NCI-H128 (cell line): Measurements from ENCODE around the gene FBXO3.
A peak's percentile ranks its signal among the peaks of the same experiment; 100 is the strongest.
"Not testable (repeated sequence)": the region's sequence is repeated elsewhere in the genome, so short reads cannot be mapped to it uniquely, and the experiment has no call there.

Experiments used
- DNase-seq: peaks from one replicate; lab custom pipeline; 2025; ENCODE audit not compliant: unreplicated experiment; lab: John Stamatoyannopoulos, UW

The FBXO3 gene, protein sequence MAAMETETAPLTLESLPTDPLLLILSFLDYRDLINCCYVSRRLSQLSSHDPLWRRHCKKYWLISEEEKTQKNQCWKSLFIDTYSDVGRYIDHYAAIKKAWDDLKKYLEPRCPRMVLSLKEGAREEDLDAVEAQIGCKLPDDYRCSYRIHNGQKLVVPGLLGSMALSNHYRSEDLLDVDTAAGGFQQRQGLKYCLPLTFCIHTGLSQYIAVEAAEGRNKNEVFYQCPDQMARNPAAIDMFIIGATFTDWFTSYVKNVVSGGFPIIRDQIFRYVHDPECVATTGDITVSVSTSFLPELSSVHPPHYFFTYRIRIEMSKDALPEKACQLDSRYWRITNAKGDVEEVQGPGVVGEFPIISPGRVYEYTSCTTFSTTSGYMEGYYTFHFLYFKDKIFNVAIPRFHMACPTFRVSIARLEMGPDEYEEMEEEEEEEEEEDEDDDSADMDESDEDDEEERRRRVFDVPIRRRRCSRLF

DNA sequence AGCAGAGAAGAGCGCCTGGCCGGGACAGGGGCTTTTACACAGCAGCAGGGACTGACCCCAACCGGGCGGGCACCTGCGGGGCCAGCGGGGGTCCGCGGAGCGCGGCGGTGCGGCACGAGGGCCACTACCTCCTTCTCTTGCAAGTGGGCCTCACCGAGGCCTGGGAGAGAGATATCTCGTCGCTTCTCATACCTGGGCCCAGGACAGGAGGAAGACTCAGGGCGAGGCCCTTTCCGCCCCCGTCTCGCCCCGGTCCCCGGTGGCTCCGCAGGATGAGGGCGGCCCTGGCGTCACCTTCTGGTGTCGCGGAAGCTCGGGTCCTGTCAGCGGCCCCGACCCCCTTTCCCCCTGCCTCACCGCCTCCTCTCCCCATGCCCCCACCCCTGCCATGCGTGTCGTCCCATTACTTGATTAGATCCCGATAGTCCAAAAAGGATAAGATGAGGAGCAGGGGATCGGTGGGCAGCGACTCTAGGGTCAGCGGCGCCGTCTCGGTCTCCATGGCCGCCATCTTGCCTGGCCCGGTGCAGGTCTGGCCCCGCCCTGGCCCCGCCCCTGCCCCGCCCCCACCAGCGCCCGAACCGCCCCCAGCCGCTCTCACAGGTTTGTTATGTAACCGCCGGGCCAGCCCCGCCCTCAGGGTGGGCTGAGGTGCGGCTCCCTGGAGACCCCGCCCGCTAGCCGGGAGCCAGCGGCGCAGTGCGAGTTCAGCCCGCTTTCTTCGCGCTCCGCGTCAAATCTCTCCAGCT lies at the start of gene FBXO3:
Gene FBXO3, minus strand, starts transcription at position 534 of the 749 bp plus-strand sequence. Its CDS starts 23 bp downstream, at position 511.
- peak; percentile 69 for DNase-seq

DNA sequence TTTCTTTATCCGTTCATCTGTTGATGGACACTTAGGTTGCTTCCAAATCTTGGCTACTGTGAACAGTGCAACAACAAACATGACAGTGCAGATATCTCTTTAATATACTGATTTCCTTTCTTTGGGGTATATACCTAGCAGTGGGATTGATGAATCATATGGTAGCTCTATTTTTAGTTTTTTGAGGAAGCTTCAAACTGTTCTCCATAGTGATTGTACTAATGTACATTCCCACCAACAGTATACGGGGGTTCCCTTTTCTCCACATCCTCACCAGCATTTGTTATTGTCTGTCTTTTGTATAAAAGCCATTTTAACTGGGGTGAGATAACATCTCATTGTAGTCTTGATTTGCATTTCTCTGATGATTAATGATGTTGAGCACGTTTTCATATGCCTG lies 48.7 kb upstream of the FBXO3 start:
- DNase-seq, result not testable (repeated sequence)

DNA sequence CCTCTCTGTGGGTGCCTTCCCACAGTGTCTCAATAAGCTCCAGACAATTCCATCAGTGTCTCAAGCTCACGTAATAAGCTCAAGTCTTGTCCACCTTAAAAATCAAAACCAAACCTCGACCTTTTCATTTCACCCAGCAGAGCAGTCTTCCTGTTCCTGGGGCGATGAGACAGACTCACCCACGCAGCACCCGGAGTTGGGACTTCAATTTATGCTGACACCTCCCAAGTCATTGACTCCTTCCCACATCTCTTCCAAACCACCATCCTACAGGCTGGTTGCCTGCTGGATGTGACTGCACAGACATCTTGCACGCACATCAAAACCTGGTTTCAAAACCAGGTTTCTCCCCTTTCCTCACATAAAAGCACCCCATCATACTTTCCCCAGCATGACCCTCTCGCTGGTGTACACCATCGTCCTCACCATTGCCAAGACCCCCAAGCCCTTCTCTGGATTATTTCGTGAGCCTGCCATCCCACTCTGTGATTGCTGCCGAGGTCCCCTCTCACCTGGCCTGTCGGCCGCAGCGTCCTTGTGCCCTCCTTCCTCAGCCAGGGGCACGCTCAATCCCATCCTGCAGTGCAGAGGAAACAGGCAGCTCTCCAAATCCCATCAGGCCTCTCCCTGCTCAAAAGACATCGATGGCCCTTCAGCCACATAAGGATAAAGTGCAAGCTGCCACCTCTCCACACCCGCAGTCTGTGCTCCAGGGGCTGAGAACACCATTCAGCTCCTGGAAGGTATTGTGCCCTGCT lies 45.1 kb upstream of the FBXO3 start:
- no peak for DNase-seq

DNA sequence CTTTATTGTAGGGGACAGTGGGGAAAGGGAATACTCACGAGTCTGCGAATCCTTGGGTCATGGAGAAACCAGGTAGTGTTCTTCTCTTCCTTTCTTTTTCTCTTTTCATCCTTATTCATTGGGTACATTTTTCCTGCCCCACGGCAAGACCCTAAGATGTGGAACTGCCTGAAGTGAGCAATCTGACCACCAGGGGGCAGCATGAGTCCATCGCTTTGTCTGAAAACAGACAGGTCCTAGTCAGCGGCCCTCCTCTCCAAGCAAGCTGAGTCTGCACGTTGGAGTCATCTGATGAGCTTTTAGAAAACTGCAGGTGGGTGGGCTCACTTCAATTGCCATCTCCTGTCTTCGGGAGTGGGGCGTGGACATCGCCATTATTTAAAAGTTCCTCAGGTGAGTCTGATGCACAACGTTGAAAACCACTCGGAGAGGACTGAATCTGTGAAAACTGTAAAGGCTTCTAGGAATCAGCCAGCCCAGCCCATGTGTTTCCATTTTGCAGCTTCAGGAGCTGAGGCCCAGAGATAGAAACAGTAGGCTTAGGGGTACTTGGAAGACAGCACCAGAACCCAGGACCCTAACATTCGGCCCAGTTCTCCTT lies 34.0 kb upstream of the FBXO3 start:
- peak; percentile 89 for DNase-seq

DNA sequence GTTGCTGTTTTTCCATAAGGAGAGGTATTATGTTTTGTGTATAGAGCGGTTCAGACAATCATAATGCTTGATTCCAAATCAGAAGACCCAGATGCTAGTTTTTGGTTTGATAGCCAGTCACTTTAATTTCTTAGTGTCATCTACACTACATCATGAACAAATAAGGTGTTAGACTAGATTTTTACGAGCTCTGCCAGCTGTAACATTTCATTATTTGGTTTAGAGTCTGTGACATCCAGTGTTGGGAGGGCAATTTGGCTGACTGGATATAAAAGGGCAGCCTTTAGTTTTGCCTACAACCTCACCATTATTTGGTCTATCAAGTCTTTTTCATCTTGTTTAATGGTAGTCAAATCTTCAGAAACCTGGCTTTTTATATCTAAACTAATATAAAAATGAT lies 30.2 kb upstream of the FBXO3 start:
- DNase-seq, result no peak

DNA sequence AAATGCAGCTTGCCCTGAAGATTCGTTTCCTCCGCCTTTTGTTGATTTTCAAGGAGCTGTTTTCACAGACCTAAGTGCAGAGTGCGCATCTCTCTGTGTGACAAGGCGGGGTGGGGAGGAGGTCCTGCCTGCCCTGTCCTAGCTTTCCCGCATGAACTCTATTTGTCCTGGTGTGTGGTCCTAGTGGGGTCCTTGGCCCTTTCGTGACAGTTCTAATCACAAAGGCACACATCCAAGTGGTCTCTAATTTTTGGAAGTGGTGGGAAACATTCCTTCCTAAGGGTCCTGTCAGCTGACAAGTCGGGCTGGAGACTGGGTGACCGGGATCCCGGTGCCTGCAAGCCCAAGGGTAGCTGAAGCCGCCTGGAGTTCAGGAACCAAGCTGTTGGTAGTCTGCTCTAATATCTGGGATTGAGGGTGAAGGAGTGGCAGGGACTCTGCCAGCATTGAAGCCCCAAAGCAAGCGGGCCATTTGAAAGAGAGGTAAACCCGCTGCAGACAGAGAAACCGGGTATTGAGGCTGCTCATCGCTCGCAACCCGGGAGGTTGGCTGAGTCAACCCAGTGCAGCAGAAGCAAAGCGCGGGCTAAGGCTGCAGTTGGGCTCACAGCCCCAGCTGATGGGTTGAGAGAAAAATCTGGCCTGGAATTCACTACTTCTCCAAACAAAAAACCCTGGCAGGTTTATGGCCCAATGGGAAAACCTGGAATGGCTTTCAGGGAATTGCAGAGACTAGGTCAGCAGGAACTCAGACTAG lies 28.1 kb upstream of the FBXO3 start:
- DNase-seq, result peak; percentile 65

DNA sequence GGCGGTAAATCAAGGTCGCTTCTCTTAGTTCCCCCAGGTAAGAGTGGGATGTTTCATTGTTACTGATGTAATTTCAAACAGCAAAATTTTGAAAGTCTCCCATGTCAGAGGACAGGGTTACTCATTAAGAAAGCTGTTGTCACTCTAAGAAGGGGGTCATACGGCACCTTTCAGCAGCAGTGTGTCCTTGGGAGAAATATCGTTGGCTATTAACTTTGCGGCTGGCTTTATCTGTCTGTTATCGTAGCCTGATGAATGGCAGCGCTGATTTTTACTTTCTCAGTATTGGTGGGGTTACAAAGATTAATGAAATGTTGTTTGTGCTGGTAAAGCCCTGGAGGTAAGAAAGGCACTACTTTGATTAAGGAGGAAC lies 27.5 kb upstream of the FBXO3 start:
- DNase-seq, result no peak

DNA sequence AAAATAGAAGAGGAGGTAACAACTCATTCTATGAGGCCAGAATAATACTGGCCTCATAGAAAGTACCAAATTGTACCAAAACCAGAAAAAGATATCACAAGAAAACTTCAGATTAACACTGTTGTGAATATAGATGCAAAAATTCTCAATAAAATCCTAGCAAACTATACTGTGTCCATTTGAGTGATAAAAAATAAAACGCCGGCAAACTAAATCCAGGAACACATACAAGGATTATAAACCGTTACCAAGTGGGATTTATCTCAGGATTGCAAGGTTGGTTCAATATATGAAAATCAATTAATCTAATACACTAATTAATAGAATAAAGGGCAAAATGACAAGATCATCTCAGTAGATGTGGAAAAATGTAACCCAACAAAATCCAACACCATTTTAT lies 23.6 kb upstream of the FBXO3 start:
- no peak for DNase-seq

DNA sequence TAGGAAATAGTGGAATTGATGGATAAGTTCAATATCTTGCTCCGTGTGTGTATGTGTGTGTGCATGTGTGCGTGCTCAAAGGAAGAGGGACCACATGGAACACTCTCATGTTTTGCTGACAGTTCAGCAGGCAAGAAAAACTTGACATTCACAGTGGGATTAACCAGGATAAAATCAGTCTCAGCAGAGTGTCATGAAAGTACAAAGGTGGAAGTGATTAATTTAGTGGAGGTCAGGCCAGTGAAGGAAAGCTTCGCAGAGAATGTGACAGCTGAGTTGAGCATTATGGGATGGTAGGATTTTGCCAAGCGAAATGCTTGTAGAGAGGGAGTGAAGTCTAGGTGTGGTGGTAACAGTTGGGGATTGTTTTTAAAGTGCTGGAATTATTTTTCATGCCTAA lies 15.7 kb upstream of the FBXO3 start:
- DNase-seq, result no peak

DNA sequence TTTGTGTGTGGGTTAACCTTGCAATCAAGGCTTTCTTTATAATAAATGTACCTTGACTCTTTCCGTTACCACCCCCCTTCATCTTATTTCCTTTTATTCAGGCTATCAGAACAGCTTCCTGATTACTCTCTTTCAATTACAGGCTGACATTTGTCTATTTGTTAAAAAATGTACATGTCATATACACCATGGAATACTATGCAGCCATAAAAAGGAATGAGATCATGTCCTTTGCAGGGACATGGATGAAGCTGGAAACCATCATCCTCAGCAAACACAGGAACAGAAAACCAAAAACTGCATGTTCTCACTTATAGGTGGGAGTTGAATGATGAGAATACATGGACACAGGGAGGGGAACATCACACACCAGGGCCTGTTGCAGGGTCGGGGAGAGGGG lies 13.8 kb upstream of the FBXO3 start:
- DNase-seq, result not testable (repeated sequence)

DNA sequence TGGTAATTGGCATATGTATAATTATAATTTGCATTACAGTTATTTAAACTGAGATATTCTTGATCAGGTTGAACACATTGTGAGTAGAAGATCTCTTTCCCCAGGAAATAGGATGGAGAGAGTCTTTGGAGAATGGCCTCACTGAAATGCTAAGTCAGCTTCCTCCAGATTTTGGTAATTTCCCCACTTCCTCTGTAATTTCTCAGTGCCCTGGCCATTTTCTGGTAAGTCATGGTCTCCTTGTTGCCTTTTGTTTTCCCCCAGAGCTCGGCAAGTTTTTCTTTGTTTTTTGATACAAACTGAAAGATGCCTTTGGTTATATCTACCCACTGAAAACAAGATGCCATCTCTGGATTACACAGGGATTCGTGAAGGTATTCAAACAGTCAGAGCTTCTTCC lies 12.8 kb upstream of the FBXO3 start:
- DNase-seq, result no peak

DNA sequence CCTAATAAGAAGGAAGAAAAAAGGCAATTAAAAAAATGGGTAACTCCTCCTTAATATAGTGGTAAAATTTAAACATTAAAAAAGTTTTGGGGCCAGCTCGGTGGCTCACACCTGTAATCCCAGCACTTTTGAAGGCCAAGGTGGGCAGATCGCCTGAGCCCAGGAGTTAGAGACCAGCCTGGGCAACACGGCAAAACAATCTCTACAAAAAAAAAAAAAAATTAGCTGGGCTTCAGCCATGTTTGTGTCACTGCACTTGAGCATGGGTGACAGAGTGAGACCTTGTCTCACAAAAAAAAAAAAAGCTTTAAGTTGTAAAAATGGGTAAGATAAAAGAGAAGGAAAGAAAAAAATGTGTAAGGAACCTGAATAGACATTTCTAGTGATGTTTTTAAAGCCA lies 11.3 kb upstream of the FBXO3 start:
- no peak for DNase-seq

DNA sequence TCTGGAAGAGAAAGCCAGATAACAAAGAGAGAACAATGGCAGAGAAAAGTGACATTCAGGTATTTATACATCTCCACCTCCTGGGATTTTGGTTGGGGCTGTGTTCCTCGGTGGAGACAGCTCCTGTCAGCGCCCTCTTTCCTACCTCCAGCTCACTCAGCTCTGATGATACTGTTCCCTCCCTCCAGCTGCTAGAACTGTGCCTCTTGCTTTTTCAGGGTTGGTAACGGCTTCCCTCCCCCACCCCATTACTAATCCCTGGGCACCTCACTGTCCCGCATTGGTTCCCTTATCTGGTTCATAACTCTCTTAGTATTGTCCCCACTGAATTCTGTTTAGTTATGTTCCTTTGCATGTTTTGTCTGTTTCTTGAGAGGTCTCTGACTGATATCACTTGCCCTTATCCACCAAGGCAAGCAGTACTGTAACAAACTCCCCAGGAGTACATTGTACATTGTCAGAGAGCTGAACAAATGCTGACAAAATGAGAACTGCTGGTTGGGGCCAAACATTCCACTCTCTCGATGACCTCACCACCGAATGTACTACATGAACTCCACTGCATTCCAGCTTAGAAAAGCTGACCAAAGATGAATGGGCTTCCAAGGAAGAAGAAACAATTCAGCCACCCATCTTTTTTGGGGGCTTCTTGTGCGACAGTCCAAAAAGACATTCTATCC lies 5.7 kb upstream of the FBXO3 start:
- no peak for DNase-seq

DNA sequence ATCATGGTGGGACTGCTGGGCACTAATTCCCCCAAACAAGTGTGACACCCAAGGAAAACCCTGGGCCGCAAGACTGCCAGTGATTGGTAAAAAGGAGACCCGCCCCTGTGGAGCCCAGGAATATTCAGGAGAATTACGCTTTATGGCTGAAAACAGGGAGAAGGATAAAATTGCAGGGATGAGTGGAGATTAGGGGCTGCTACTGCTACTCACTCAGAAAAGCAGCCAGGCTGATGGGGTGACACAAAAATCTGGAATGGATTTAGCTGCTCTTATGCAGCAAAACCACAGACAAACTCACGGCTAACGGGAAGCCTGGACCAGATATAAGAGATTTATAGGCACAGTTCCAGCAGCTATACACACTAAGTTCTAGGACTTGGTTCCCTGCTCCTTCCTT lies 4.4 kb upstream of the FBXO3 start:
- no peak for DNase-seq

DNA sequence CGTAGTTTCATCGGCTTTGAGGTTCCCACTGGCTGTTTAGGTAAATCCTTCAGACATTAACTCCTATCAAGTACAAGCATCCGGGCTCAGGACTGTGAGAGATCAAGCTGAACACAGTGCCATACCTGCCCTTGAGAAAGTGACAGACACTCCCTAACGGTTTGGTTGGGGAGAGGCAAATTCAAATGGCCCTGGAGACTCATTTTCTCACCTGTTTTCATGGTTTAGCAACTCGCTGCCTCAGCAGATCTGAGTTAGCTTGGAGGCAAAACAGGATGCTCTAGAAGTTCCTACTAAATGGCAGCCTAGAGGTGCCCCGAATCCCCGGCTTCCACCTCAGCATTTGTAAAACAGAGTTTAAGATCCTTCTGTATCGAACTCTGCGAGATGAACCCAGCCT lies 3.6 kb upstream of the FBXO3 start:
- no peak for DNase-seq

DNA sequence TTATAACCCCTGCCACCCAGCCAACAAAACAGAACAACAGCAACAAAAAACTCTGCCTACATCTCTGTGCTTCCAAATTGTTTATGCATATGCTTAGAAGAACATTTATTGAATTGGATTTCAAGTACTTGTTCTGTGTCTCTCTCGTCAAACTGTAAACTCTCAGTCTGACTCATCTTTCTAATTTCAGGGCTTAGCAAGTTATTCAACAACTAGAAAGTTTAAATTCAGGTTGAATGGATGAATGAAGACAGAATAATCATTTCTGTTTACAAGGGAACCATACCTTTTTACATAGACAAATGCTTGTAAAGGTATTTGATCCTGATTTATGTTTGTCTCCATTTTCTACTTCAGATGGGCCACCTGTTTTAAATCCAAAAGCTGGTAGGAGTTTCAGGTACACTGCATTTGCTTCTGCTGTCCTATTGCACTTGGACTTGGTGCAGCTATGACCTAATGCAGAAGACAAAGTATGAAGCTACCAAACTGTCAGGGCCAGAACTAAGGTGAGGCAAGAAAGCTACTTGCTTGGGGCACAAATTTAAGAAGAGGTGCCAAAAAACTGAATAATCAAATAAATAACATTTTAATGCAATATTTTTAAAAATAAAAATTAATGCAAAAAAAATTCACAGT lies 1.6 kb upstream of the FBXO3 start:
- no peak for DNase-seq

DNA sequence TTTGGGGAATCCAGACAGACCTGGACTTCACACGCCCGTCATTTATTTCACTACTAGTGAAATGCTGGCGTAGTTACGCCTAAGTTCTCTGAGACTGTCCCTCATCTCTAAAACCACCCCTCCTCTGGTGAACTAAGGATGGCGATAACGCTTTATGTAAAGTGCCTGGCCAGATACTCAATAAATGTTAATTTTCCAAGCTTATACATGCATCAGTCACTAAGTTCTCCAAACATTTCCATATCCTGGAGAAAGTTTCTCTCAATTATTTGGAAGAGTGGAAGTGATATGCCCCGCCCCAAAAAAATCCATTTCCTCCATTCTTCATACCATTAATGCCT lies 1.1 kb upstream of the FBXO3 start:
- DNase-seq, result no peak

DNA sequence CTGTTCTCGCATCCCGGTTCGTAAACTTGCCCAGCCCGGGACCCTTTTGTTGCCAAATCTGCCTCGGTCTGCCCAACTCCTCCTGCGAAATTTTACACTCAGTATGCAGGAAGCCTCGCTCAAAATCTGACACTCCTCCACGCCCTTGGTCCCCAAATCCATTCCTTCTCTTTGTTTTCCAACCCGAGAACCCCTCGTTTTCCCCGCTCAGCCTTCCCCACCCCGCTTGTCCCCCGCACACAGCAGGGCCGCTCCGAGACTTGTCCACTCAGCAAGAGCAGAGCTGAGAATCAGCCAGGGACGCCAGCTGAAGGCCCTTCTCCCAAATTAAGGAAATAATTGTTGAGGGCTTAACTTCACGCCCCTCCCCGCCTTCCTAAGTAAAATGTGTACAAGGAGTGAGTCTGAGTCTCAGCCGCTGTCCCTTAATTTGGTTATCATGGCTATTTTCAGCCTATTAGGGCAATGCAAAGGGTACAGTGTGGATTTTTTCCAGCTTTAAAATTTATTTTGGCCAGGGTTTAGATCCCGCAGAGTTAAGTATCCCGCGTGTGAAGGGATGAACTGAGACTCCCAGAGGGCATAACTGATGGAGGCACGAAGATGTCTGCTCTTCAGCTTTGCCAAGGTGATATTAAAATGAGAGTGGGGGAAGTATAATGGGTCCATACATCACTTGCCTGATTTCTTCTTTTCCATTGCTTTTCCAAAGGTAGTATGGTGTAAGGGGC lies 581 bp upstream of the FBXO3 start:
- no peak for DNase-seq

DNA sequence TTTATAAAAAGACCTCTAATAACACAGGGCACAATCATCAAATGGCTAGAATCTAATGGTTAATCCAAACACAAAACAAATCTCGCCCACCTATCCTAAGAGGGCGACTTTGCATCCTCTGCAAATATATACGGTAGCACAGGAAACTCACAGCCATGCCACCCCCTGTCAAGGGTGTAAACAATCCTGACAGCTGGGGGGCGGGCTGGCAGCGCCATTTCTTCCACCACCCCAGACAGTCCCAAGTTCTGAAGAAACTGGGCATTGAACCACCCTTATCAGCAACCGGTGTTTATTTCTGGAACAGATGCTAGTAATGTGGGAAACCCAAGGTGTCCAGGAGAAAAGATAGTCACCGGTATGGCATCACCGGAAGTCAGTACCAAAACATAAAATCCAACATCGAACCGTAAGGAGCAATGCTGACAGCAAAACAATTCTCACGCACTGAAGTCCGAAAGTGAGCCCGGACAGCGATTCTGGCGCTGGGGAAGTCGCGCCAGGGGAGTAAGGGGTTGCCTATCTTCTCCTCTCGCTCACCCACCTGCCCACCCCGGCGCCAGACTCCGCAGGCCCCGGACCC lies 825 bp downstream of the FBXO3 start:
- DNase-seq, result no peak
